Astrocyte of the spinal cord (primary cell): Measurements from ENCODE around the gene CAMK2G.

Experiments
- DNase-seq: peaks from one replicate; pipeline ENCODE4 v3.0.0; 2011; ENCODE audit warnings: low read depth, low spot score
- H3K4me3 ChIP-seq: 2 replicates; pipeline ENCODE4 v1.5.1; 2011; ENCODE audit warnings: low read depth, mild to moderate bottlenecking, low read length, moderate library complexity
- in situ Hi-C: cut with HindIII; loops from 2 replicates; pipeline ENCODE4 v1.10.0; 2017; ENCODE audit warnings: low sequenced_read_pairs
- TF ChIP-seq, protein P1 (sequence below): IDR thresholded peaks from 2 replicates; pipeline ENCODE4 v1.5.1; 2012; ENCODE audit warnings: low read depth, mild to moderate bottlenecking, low read length, inconsistent platforms

Gene CAMK2G

DNA sequence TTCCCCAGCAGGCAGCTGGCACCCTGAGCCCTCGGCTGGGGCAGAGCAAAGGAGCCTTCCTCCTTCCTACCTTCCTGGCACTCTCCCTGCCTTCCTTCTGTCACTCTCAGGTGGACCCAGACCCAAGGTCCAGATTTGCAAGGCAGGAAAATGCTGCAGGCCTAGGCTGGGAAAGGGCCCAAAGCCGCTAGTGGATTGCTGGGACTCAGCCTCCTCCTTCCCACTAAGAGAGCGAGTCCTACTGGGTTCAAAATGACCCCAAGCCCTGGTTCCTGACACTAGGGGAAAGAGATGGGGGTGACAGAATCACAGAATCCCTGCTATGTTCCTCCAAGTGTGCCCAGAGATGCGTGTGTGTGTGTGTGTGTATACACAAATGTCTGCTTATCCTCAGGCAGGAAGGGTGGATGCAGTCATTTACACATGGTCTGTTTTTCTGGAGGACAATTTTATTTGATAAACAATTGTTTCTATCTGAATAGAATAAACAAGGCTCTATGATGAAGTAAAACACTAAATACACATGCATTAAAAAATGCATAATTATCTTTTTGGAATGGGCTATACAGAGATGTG lies 35.3 kb upstream of the CAMK2G start:
- DNase-seq, result peak; percentile 43
- in situ Hi-C loops, result no loop called here
- TF ChIP-seq, protein P1, sequence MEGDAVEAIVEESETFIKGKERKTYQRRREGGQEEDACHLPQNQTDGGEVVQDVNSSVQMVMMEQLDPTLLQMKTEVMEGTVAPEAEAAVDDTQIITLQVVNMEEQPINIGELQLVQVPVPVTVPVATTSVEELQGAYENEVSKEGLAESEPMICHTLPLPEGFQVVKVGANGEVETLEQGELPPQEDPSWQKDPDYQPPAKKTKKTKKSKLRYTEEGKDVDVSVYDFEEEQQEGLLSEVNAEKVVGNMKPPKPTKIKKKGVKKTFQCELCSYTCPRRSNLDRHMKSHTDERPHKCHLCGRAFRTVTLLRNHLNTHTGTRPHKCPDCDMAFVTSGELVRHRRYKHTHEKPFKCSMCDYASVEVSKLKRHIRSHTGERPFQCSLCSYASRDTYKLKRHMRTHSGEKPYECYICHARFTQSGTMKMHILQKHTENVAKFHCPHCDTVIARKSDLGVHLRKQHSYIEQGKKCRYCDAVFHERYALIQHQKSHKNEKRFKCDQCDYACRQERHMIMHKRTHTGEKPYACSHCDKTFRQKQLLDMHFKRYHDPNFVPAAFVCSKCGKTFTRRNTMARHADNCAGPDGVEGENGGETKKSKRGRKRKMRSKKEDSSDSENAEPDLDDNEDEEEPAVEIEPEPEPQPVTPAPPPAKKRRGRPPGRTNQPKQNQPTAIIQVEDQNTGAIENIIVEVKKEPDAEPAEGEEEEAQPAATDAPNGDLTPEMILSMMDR, result no peak
- no peak overlapping the region for H3K4me3 ChIP-seq

DNA sequence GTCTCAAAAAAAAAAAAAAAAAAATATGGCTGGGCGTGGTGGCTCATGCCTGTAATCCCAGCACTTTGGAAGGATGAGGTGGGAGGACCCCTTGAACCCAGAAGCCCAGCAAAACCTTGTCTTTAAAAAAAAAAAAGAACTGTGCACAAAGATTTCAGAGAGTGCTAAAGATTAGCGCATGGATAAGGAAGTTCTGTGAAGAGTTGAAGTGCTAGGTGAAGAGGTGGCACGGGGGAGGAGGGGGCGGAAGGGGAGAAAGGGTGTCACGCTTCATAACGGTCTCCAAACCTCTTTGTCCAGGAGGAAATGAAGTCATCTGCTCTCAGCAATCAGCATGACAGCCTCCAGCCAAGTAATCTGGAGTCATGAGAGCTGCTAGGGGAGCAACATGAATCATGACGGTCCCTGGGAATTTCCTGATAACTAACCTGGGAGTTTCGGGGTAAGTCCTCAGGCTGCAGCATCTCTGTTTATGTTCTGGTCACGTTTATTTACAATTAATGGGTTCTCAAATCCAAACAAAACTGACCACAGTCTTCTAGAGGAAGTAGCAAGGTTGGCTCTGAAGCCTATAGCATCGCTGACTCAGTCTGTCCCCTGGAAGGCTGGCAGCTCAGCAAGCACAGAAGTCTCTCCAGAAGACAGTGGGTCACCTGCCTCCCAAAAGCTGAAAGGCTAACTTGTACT lies 34.6 kb upstream of the CAMK2G start:
- no peak overlapping the region for H3K4me3 ChIP-seq

DNA sequence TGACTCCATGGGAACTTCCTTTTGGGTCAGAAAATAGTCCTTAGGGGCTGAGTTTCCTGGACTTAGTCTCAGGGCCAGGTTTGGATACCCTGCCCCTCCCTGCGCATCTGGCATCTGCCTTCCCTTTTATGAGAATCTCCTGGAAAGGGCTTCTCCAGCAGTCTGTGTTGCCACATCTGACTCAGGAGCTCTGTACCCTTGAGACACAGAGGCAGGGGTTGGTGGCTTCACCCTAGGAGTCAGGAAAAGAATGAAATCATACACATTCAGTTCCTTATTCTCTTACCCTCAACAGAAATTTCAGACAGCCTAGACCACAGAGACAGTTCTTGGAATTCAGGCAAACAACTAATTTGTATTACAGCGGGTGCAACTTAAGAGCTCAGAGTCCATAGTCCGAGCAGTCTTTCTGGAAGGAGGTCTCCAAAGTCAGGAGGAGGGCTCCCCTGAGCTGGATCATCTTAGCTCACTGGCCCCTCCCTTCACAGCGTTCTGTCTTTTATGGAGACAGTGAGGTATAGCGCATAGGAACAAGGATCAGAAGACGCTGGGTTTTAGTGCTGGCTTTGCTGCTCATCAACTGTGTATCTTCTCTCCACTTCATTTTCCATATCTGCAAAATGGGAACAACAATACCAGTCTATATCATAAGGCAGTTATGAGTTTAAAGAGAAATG lies 33.6 kb upstream of the CAMK2G start:
- DNase-seq, result peak; percentile 86
- no peak overlapping the region for H3K4me3 ChIP-seq
- TF ChIP-seq, protein P1, result no peak
- in situ Hi-C loops, result no loop called here

More for the DNA sequence above, 34.6 kb upstream of the CAMK2G start:
- DNase-seq, result peak; percentile 94
- TF ChIP-seq, protein P1, result no peak
- in situ Hi-C loops, result no loop called here

DNA sequence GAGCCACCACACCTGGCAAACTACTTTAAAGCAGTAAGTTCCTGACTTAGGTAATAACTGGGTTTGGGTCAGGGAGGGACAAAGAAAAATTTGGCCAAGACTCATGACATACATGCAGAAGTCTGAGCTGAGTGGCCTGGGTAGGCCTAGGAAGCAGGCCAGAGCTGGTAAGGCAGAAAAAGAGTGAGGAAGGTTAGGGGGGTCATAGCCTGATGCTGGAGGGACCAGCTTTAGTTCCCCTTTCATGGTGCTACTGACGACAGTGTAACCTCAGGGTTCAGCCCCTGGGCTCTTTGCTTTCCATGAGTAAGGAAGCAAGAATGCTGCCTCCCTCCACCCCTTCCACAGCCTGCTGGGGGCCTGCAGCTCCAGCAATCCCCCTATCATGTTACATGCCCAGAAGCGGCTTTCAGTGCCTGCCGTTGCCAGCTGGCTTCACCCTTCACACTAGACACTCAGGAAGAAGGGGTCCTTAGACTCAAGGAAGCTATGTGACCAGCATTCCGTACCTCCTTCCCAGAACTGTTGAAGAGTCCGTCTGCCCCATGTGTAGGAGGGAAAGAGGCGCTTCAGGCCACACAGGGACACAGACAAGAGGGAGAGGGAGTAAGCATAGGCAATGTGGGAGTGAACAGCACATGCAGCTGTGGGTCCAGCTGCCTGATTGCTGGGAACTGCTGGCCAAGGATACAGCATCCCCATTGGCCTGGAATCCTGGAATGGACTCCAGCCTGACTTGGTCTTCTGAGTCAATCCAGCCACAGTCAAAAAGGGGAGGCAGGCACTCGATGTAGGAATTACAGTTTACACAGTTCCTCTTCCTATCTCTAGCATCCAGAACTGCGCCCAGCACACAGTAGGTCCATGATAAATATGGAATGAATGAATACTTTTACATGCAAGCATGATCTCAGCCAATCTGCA lies 32.4 kb upstream of the CAMK2G start:
- TF ChIP-seq, protein P1, result no peak
- in situ Hi-C loops, result no loop called here
- DNase-seq, result peak; percentile 99
- no peak overlapping the region for H3K4me3 ChIP-seq

DNA sequence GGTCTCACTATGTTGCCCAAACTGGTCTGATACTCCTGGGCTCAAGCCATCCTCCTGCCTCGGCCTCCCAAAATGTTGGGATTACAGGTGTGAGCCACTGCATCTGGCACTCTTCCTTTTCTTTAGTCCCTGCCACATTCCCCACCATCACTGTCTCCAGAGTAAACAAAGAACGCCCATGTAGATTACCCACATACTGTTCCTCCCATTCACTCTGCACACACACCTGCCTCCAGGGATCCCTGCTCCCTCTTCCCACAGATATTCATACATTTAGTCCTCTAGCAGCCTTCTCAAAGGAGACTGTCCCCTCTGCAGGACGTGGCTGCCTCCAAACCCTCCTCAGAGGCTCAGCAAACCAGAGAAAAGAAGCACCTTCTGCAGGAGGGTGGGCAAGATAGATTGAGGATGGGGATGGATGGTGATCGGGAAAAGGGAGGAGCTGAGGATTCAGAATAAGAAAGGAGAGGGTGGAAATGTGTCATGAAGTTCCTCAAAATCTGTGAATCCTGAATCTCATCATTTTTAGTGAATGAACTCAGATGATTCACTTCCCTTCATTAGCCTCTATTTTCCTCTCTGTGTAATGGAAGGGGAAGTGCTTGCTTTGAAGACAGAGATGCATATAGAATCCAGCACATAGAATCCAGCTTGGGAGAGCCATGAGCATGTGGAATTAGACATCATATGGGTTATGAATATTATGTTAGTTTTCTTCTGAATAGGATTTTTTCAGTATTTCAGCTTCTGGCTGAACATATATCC lies 31.1 kb upstream of the CAMK2G start:
- TF ChIP-seq, protein P1, result no peak
- no peak for DNase-seq
- H3K4me3 ChIP-seq, result no peak overlapping the region
- in situ Hi-C loops, result no loop called here
